Astrocyte of the spinal cord (primary cell): ENCODE data around the gene KCNJ6.
"Not testable (repeated sequence)": the region's sequence is repeated elsewhere in the genome, so short reads cannot be mapped to it uniquely, and the experiment has no call there.

Experiments used
- DNase-seq: peaks from one replicate; pipeline ENCODE4 v3.0.0; 2011; ENCODE audit warnings: low read depth, low spot score
- H3K4me3 ChIP-seq: 2 replicates; pipeline ENCODE4 v1.5.1; 2011; ENCODE audit warnings: low read depth, mild to moderate bottlenecking, low read length, moderate library complexity
- in situ Hi-C: cut with HindIII; loops from 2 replicates; pipeline ENCODE4 v1.10.0; 2017; ENCODE audit warnings: low sequenced_read_pairs
- TF ChIP-seq, protein P1 (sequence below): IDR thresholded peaks from 2 replicates; pipeline ENCODE4 v1.5.1; 2012; ENCODE audit warnings: low read depth, mild to moderate bottlenecking, low read length, inconsistent platforms

The KCNJ6 gene

DNA sequence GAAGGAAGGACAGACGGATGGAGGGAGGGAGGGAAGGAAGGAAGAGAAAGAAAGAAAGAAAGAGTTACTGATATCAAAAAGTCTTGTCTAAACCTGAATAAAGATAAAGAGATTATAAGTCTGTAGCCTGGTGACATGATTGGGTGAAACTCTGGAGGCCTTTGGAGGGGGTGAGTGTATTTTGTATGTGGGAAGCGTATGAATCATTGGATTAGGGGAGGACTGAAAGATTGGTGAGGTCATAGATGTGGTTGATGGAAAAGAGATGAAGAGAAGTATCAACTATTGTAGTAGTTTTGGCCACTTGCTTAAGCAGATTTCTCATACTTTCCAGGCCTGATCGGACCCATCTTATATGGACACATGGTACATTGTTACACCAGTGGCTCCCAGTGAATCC lies 11.5 kb upstream of the KCNJ6 start:
- no peak overlapping the region for H3K4me3 ChIP-seq
- in situ Hi-C loops, result no loop called here
- TF ChIP-seq, protein P1, sequence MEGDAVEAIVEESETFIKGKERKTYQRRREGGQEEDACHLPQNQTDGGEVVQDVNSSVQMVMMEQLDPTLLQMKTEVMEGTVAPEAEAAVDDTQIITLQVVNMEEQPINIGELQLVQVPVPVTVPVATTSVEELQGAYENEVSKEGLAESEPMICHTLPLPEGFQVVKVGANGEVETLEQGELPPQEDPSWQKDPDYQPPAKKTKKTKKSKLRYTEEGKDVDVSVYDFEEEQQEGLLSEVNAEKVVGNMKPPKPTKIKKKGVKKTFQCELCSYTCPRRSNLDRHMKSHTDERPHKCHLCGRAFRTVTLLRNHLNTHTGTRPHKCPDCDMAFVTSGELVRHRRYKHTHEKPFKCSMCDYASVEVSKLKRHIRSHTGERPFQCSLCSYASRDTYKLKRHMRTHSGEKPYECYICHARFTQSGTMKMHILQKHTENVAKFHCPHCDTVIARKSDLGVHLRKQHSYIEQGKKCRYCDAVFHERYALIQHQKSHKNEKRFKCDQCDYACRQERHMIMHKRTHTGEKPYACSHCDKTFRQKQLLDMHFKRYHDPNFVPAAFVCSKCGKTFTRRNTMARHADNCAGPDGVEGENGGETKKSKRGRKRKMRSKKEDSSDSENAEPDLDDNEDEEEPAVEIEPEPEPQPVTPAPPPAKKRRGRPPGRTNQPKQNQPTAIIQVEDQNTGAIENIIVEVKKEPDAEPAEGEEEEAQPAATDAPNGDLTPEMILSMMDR, result no peak
- DNase-seq, result no peak

DNA sequence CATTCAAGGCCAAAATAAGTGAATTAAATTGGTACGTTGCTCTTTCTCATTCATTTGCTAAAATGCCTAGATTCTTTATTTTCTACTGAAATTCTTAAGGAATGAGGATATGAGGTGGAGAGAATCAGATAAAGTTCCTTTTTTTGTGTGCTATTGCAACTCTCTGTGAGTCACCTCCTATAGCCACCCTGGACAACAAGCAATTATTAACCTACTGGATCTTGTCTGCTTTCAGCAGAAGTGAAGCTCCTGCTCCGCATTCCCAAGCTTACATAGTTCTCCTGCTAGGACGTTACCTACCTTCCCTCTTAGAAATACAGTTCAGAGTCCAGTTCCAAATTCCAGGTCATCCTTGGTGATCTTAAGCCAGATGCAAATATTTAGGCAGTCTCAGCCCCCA lies 4.8 kb upstream of the KCNJ6 start:
- H3K4me3 ChIP-seq, result no peak overlapping the region
- no peak for DNase-seq
- TF ChIP-seq, protein P1, result no peak
- in situ Hi-C loops, result no loop called here

DNA sequence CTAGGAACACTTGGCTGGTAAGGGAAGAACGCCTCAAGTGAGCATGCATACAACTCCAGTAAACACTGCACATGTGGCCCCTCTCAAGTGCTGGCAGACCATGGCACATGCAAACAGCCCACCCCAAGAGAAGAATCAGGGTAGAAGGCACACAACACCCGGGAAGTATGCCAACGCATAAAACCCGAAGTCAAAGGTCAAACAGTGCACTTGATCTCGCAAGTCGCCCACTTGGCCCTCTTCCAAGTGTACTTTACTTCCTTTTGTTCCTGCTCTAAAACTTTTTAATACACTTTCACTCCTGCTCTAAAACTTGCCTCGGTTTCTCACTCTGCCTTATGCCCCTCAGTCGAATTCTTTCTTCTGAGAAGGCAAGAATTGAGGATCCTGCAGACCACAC lies 4.0 kb upstream of the KCNJ6 start:
- DNase-seq, in situ Hi-C loops, H3K4me3 ChIP-seq: not testable (repeated sequence)

DNA sequence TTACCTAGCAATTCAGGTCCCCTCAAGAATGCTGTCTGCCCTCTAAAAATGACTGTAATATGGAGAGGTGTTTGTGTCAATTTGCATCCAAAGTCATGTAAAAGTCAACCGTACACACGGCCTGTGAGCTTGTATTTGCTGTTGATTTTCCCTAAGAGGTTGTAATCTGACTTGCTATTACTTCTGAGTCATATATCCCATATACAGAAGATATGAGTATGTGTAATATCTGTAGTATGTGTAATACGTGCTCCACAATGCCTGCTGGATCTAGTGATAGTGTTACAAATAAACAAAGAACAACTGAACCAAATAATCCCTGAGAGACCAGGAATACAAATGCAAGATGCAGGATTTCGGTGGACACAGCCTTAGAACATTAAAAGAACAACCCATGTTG lies 1.4 kb upstream of the KCNJ6 start:
- TF ChIP-seq, protein P1, result no peak
- no peak overlapping the region for H3K4me3 ChIP-seq
- DNase-seq, result peak; percentile 7
- in situ Hi-C loops, result no loop called here

DNA sequence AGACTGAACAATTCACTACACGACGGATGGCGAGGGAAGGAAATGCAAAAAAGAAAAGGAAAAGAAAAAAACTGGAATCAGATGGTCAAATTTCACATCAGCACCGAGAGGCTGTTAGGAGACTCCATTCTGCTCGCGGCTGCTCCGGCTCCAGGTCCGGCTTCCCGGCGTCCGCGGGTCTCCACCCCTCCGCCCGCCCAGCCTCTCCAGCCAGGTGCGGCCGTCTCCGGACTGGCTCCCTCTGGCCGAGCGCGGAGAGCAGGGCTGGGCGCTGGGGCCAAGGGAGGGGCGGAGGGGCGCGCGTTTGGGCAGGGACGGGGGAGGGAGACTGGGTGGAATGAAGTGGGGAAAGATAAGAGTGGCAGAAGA lies 332 bp downstream of the KCNJ6 start:
- in situ Hi-C loops, result no loop called here
- TF ChIP-seq, protein P1, result no peak
- DNase-seq, result no peak
- H3K4me3 ChIP-seq, result peak overlapping the region; percentile 20

DNA sequence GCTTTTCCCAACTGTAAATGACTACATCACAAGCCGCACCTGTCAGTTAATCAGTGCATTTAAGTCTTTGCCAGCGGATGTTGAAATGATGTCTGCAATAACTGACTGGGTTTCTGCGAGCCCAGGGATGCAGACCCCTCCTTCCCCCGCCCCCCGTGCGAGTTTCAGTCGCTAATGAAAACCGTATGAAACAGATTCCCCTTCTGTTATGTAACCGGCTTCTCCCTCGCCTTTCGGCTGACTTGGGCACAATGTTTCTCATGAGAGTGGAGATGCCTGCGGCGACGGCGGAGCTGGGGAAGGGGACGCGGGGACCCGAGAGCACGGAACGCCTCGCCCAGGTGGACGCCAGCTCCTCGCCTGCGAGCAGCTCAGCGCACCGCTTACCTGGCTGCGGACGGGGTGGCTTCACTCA lies 753 bp downstream of the KCNJ6 start:
- DNase-seq, result no peak
- TF ChIP-seq, protein P1, result no peak
- in situ Hi-C loops, result no loop called here
- H3K4me3 ChIP-seq, result peak overlapping the region; percentile 20

DNA sequence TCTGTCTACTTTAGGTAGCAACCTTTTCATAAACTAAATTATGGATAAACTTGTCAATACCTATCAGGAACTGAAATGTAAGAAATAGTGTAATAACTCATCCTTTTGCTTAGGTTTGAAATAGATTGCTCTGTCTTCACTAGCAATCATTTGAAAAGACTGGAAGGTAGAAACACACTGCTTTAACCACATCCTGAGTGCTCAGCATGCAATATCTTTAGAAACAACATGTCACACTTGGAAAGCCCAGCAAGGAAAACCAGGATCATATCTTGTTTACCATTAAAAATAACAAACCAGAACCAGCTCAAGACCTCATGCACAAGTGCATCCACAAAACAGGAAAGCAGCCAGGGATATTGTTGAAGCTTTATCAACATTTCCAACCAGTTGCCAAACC lies 3.6 kb downstream of the KCNJ6 start:
- in situ Hi-C loops, result no loop called here
- DNase-seq, result no peak
- H3K4me3 ChIP-seq, result no peak overlapping the region
- TF ChIP-seq, protein P1, result no peak
